Measurements from ENCODE around the gene IGF2BP3. TPM values are rescaled to one million over a fixed set of nuclear protein-coding genes. Genes with fewer than 3 reads are reported as not detected.
A peak's percentile ranks its signal among the peaks of the same experiment; 100 is the strongest.

IGF2BP3 gene
- total and polyA plus RNA-seq, 12 donors: 0.03 to 67.4 (median 0.68) TPM; not detected in 3

- intact Hi-C loops (cut with DNase I): no loop called here
- Histone ChIP-seq H3K4me1 (replicated peaks in 1 of 2) (peaks cover 6 to 10% of the 10 kb centered on the region in 2 donors), H3K27ac (peak overlapping the region in 1 of 5 donors; percentile 45), H3K4me3 (no peak overlapping the region), H3K27me3 (no peaks in the 10 kb centered on the region), H3K9me3 (replicated peaks in 1 of 3) (no peaks in the 10 kb centered on the region), H3K36me3 (replicated peaks in 1 of 2) (no peaks in the 10 kb centered on the region)
- TF ChIP-seq, protein P1, sequence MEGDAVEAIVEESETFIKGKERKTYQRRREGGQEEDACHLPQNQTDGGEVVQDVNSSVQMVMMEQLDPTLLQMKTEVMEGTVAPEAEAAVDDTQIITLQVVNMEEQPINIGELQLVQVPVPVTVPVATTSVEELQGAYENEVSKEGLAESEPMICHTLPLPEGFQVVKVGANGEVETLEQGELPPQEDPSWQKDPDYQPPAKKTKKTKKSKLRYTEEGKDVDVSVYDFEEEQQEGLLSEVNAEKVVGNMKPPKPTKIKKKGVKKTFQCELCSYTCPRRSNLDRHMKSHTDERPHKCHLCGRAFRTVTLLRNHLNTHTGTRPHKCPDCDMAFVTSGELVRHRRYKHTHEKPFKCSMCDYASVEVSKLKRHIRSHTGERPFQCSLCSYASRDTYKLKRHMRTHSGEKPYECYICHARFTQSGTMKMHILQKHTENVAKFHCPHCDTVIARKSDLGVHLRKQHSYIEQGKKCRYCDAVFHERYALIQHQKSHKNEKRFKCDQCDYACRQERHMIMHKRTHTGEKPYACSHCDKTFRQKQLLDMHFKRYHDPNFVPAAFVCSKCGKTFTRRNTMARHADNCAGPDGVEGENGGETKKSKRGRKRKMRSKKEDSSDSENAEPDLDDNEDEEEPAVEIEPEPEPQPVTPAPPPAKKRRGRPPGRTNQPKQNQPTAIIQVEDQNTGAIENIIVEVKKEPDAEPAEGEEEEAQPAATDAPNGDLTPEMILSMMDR (IDR thresholded peaks at IDR 0.05): no peak
- no peak for TF ChIP-seq POLR2A (IDR thresholded peaks at IDR 0.05)
- peak in 5 of 7 donors; percentile 16 to 59 (median 26) for DNase-seq
- 25 to 36% (median 32%) methylated on average over 5 of the region's 5 CpGs for WGBS, 4 donors
Observed at GRCh38 chr7:23334482-23335056, 135.7 kb downstream of the IGF2BP3 start.

GRCh38 chr7:23333671-23334246 lies 136.5 kb downstream of the IGF2BP3 start:
- intact Hi-C loops (cut with DNase I): no loop called here
- Histone ChIP-seq H3K9me3 (replicated peaks in 1 of 3) (no peaks in the 10 kb centered on the region), H3K27me3 (no peaks in the 10 kb centered on the region), H3K36me3 (replicated peaks in 1 of 2) (no peaks in the 10 kb centered on the region), H3K4me3 (no peak overlapping the region), H3K4me1 (replicated peaks in 1 of 2) (peaks cover 6 to 10% of the 10 kb centered on the region in 2 donors), H3K27ac (peak overlapping the region in 1 of 5 donors; percentile 30)
- 57 to 66% (median 60%) methylated on average over 9 of the region's 9 CpGs for WGBS, 4 donors
- DNase-seq: peak in 1 of 7 donors; percentile 6
- TF ChIP-seq, protein P1 (IDR thresholded peaks at IDR 0.05): no peak

GRCh38 chr7:23332910-23333612 lies 137.2 kb downstream of the IGF2BP3 start:
- no peak for TF ChIP-seq POLR2A (IDR thresholded peaks at IDR 0.05)
- TF ChIP-seq, protein P1 (IDR thresholded peaks at IDR 0.05): no peak
- 30 to 44% (median 40%) methylated on average over 4 of the region's 4 CpGs for WGBS, 4 donors
- peak in 6 of 7 donors; percentile 23 to 63 (median 36) for DNase-seq
- Histone ChIP-seq H3K4me3 (no peak overlapping the region), H3K4me1 (replicated peaks in 1 of 2) (peaks cover 6 to 10% of the 10 kb centered on the region in 2 donors), H3K27me3 (no peaks in the 10 kb centered on the region), H3K36me3 (replicated peaks in 1 of 2) (no peaks in the 10 kb centered on the region), H3K27ac (peak overlapping the region in 1 of 5 donors; percentile 30), H3K9me3 (replicated peaks in 1 of 3) (no peaks in the 10 kb centered on the region)
- intact Hi-C loops (cut with DNase I): no loop called here

- TF ChIP-seq POLR2A (IDR thresholded peaks at IDR 0.05): no peak
- TF ChIP-seq, protein P1 (IDR thresholded peaks at IDR 0.05): no peak
- H3K27me3 ChIP-seq: no peaks in the 10 kb centered on the region
- H3K36me3 ChIP-seq (replicated peaks in 1 of 2): no peaks in the 10 kb centered on the region
- H3K9me3 ChIP-seq (replicated peaks in 1 of 3): no peaks in the 10 kb centered on the region
- no peak for DNase-seq
- no peak overlapping the region for H3K4me3 ChIP-seq
- no peak overlapping the region for H3K27ac ChIP-seq
- intact Hi-C loops (cut with DNase I): no loop called here
- peaks cover 6 to 10% of the 10 kb centered on the region in 2 donors for H3K4me1 ChIP-seq (replicated peaks in 1 of 2)
Observed at GRCh38 chr7:23332193-23332592, 138.1 kb downstream of the IGF2BP3 start.
